GM21786 (cell line): ENCODE data around the gene PLCD1.

Experiments used
- ATAC-seq: cut with Tn5 transposase; IDR thresholded peaks from one replicate; pipeline ENCODE4 v1.9.1; 2021; ENCODE audit not compliant: unreplicated experiment

The PLCD1 gene

GRCh38 chr3:37968199-37968598, 61.2 kb downstream of the PLCD1 start:
- ATAC-seq: no peak

GRCh38 chr3:37967260-37967881, 62.1 kb downstream of the PLCD1 start:
- peak; percentile 57 for ATAC-seq

- ATAC-seq: no peak
These were observed 64.7 kb downstream of the PLCD1 start for GRCh38 chr3:37964716-37965115.

GRCh38 chr3:37964146-37964545, 65.3 kb downstream of the PLCD1 start:
- ATAC-seq: no peak

- no peak for ATAC-seq
These were observed 65.8 kb downstream of the PLCD1 start for GRCh38 chr3:37963635-37964034.

- ATAC-seq: no peak
These were observed 66.4 kb downstream of the PLCD1 start for GRCh38 chr3:37963016-37963415.

- ATAC-seq: no peak
These were observed 67.6 kb downstream of the PLCD1 start for GRCh38 chr3:37961622-37962431.

GRCh38 chr3:37957539-37957936, 71.9 kb downstream of the PLCD1 start:
- ATAC-seq: peak; percentile 22
